ENCODE results near the gene USP47. TPM values are rescaled to one million over a fixed set of nuclear protein-coding genes. Genes with fewer than 3 reads are reported as not detected.

Gene USP47
- total RNA-seq, 1 donor from 2014 or later = 57.5 TPM

DNA sequence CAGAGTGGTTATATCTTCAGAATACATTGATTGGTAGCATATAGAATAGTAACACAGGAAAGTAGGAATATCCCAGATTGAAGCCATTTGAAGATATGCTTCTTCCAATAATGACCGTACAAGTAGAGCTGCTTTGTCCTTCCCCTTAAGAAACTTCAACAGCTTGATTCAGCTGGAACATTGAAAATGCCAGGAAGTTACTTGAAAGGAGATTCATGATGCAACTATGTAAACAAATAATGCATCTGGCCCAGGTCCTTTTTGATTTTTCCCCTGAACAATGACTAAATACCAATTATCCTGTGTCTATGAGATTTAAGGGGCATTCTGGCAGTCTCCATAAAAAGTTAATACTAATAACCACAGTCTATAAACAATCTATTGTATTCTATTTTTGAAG lies 163.7 kb downstream of the USP47 start:
- no peak for ATAC-seq
- intact Hi-C loops (cut with DNase I) = no loop called here
- no peak for DNase-seq (ENCODE audit: low spot score)

DNA sequence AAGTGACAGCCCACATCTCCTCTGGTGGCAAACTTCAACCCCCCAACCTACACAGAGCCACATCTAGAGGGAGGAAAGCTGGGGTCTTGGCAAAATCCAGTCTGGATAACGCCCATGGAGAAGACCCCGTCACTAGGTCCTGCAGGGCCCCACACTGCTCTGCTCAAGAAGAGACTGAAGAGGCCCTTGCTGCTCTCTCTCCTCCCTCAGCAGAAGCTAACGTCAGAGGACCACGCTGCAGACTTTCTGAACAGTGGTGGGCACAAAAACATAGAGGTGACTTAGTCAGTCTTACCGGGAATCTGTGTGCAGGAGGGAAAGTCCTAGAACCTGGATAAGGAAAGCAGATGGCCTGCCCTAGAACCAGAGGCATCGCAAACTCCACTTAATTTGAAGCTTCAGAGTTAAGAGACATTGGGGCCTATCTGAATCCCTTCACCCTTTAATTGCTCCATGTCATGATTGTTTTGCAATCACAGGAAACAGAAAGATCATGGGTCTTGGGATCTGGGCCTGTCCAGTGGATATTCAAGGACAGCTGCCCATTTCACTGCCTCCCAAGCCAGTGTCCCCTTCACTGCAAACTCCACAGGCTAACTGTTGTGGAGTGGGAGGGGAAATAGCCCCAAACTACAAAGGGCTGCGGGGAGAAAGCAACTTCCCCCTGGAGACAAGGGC lies 164.9 kb downstream of the USP47 start:
- peak; percentile 29 for ATAC-seq
- intact Hi-C loops (cut with DNase I) = no loop called here
- DNase-seq (ENCODE audit: low spot score) = no peak

DNA sequence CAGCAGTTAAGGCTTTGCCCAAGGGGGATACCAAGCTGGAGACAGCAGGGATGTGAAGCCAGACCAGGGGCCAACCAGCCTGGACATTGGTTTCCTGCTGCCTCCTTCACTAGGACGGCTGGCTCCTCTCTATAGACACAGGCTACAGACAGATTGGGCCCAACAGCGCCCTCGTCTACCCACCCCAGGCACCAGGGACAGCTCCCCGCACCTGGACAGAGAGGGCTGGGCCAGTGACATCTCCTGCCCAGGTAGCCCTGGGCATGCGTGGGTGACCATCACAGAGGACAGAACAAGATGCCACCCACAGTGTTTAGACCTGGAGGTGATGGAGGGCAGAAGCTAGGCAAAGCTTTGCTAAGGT lies 165.4 kb downstream of the USP47 start:
- intact Hi-C loops (cut with DNase I) = no loop called here
- ATAC-seq = peak; percentile 5

DNA sequence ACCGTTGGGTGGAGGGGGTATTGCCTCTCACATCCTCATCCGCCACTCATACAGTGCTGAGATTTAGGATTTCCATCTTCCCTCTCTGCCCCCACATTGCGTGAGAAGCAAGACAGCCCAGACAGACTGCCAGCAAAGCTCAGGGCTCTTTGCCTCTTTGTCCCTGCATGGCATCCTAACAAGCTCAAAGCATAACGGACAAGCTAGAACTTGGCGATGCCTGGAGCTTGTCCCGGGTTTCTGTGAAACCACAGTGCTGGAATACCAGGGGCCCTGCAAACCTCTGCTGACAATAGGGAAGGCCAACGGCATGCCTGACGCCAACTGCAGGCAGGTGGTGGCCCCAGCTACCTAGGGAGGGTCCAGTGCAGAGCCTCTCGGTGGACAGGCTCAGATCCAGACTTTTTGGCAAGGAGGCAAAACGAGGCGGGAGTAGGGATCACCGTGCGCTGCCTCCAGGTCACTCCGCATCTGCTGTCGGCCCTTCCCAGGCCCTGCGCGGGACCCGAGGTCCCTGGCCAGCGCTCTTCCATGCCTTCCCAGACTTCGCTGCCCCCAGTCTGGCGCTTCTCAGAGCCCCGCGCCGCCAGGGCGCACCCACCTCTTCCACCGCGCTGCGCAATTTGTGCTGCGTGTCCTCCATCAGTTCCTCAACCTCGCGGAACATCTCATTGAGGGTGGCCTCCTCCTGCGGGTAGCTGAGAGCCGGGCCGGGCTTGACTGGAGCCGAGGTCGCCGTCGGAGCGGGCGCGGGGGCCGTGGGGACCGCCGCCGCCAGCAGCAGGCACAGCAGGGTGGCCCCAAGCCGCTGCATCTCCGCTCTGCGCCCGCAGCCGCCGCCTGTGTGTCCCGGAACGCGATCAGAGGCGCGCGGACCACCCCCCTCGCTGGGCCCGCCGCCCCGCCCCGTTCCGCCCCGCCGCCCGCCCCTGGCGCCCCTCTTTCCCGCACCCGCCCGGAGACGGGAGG lies 166.3 kb downstream of the USP47 start, which contains the start of gene DKK3:
DKK3 (minus strand) TSS at position 858 of the 969 bp plus-strand sequence; CDS start at position 814, 44 bp downstream.
- DNase-seq (ENCODE audit: low spot score) (no peak), ATAC-seq (peak; percentile 18)
- intact Hi-C loops (cut with DNase I) = no loop called here

More for the DNA sequence above, 165.4 kb downstream of the USP47 start:
- DNase-seq (ENCODE audit: low spot score) = no peak

Other genes with a start within 250 kb of the USP47 start
- gene GALNT18, start 220.0 kb upstream of the USP47 start, total RNA-seq = 19.0 TPM
- gene DKK3, start 166.7 kb downstream of the USP47 start, total RNA-seq = 201 TPM